Activated naive CD4-positive, alpha-beta T cell treated with anti-CD3 and anti-CD28 coated beads, Interleukin-2, amount 50 U/mL, for 24 hours (primary cell): ENCODE data around the gene UBE2L6.

Experiments used
- H3K27ac Mint-ChIP-seq: one replicate; pipeline ENCODE4 v1.8.0; 2021; ENCODE audit warnings: mild to moderate bottlenecking, mixed read lengths
- H3K27me3 Mint-ChIP-seq: one replicate; pipeline ENCODE4 v1.8.0; 2021; ENCODE audit warnings: mixed read lengths
- H3K36me3 Mint-ChIP-seq: one replicate; pipeline ENCODE4 v1.8.0; 2021; ENCODE audit warnings: mixed read lengths
- H3K4me1 Mint-ChIP-seq: one replicate; pipeline ENCODE4 v1.8.0; 2021; ENCODE audit warnings: mixed read lengths
- H3K4me3 Mint-ChIP-seq: one replicate; pipeline ENCODE4 v1.8.0; 2021; ENCODE audit warnings: mild to moderate bottlenecking, mixed read lengths
- H3K9me3 Mint-ChIP-seq: one replicate; pipeline ENCODE4 v1.8.0; 2021; ENCODE audit warnings: mixed read lengths

Gene UBE2L6

GRCh38 chr11:57521116-57521515, 46.4 kb downstream of the UBE2L6 start:
- no peak overlapping the region for H3K4me3 Mint-ChIP-seq
- no peaks in the 10 kb centered on the region for H3K36me3 Mint-ChIP-seq
- H3K4me1 Mint-ChIP-seq = peaks cover 2% of the 10 kb centered on the region
- H3K9me3 Mint-ChIP-seq = no peaks in the 10 kb centered on the region
- H3K27me3 Mint-ChIP-seq = no peaks in the 10 kb centered on the region
- H3K27ac Mint-ChIP-seq = no peak overlapping the region

- Mint-ChIP-seq H3K4me1 (peaks cover 34% of the 10 kb centered on the region), H3K27ac (peak overlapping the region; percentile 76), H3K4me3 (peak overlapping the region; percentile 96), H3K9me3 (no peaks in the 10 kb centered on the region), H3K27me3 (no peaks in the 10 kb centered on the region), H3K36me3 (no peaks in the 10 kb centered on the region)
Observed at GRCh38 chr11:57516061-57516443, 51.4 kb downstream of the UBE2L6 start.

GRCh38 chr11:57515332-57516060, 52.0 kb downstream of the UBE2L6 start, which contains the start of gene SLC43A1:
Gene SLC43A1 (minus strand): TSS chr11:57515702. CDS start chr11:57514111, 1,591 bp downstream.
- Mint-ChIP-seq H3K9me3 (no peaks in the 10 kb centered on the region), H3K36me3 (no peaks in the 10 kb centered on the region), H3K4me3 (peak within 1 kb of the TSS; percentile 96), H3K27ac (peak within 1 kb of the TSS; percentile 88), H3K4me1 (peaks cover 34% of the 10 kb centered on the region), H3K27me3 (no peaks in the 10 kb centered on the region)

DNA sequence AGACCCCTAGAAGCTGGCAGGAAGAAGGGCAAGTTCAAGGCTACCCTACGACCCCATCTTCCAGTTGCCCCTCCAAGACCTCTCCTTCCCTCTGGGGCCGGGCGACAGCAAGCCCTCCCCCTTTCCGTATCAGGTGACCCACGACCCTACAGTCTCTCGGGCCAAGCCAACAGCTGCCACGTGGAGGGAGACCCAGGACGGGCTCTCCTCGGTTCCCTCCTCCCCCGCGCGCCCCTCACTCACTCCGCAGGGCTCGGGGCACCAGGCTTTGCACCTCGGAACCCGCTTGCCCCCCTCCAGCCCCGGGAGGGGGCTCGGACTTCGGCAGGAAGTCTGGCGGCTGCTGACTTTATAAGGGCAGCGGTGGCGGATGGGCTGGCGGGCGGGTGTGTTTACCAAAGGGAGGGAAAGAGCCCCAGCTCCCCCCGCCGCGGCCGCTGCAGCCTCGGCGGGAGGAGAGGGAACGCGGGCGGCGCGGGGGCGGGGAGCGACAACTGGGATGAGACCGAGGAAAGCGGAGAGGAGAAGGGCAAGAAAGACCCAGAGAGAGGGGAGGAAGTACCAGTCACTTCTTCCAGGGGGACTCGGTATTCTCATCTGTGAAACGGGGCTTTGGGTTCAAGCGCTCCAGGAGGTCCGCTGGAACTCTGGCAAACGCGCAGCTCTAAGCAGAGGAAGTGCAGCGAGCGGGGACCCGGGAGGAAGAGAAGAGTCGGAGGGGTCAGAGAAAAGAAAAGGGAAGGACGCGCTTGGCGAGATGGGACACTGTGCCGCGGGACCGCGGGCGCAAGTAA, 52.7 kb downstream of the UBE2L6 start:
- Mint-ChIP-seq H3K9me3 (no peaks in the 10 kb centered on the region), H3K4me3 (peak overlapping the region; percentile 96), H3K4me1 (peaks cover 34% of the 10 kb centered on the region), H3K27me3 (no peaks in the 10 kb centered on the region), H3K36me3 (no peaks in the 10 kb centered on the region), H3K27ac (peak overlapping the region; percentile 88)

DNA sequence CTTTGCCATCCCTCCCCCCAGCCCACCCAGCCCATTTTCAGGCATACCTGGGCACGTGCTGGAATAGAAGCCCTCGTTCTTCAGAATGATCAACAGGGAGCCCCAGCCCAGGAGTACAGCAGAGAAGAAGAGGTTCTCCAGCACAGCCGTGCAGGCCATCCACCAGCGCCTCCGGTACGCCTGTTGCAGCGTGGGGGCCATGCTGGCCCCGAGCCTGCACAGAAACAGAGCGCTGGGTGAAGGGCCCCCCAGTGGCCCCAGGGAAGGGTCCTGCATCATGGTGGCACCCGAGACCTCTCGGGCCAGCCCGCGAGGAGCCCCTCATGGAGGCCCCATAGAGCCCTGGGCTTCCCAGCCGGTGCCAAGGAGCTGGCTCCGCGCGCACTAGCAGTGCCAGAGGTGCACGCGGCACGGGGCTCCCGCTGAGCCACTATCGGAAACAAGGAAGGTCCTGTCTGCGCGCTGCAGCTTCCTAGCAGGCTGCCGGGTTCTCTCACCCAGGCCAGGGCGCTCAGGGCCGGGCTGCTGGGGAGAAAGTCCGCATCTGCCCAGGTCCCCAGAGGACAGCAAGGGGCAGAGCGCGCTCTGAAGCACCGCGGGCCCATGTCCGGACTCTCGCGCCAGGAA, 53.4 kb downstream of the UBE2L6 start:
- Mint-ChIP-seq H3K4me1 (peaks cover 34% of the 10 kb centered on the region), H3K27ac (peak overlapping the region; percentile 68), H3K27me3 (no peaks in the 10 kb centered on the region), H3K9me3 (no peaks in the 10 kb centered on the region), H3K4me3 (peak overlapping the region; percentile 96), H3K36me3 (no peaks in the 10 kb centered on the region)

GRCh38 chr11:57513452-57513795, 54.0 kb downstream of the UBE2L6 start:
- Mint-ChIP-seq H3K4me3 (peak overlapping the region; percentile 83), H3K36me3 (peaks cover under 1% of the 10 kb centered on the region), H3K27ac (no peak overlapping the region), H3K9me3 (no peaks in the 10 kb centered on the region), H3K4me1 (peaks cover 34% of the 10 kb centered on the region), H3K27me3 (no peaks in the 10 kb centered on the region)

DNA sequence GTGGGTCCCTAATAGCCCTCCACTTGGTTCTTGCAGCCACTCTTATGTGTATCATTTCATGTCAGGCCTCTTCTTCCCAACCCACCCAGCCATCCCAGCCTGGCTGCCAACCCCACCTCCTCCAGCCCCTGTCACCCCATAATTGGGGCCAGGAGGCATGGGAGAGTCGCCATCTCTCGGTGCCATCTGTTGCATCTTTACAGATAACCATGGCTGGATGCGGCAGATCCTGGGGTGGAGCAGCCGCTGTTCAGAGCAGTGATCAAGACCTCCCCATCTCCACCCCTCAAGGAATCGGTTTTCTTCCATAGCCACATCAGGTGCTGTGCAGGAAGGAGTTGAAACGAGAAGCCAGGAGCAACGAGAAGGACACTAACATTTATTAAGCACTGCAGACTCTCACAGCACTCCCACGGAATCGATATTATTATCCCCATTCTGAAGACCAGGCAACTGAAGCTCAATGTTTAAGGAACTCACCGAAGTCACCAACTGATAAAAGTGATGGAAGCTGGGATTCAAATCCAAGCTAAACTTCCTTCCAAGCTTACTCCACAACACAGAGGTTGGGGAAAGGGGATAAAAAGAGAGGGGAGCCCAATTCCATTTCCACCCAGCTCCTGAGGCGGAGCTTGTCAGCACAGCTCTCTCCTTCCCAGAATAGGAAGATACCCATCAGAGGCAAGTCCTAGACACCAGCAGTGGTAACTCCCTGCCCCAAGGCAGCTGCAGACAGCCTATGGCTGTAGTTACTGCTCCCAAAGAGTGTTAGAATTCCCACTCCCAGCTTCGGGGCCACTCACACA, 54.6 kb downstream of the UBE2L6 start:
- H3K27ac Mint-ChIP-seq = peak overlapping the region; percentile 80
- peak overlapping the region; percentile 83 for H3K4me3 Mint-ChIP-seq
- peaks cover 34% of the 10 kb centered on the region for H3K4me1 Mint-ChIP-seq
- no peaks in the 10 kb centered on the region for H3K9me3 Mint-ChIP-seq
- peaks cover 2% of the 10 kb centered on the region for H3K36me3 Mint-ChIP-seq
- no peaks in the 10 kb centered on the region for H3K27me3 Mint-ChIP-seq

GRCh38 chr11:57511741-57512430, 55.6 kb downstream of the UBE2L6 start:
- H3K27me3 Mint-ChIP-seq = no peaks in the 10 kb centered on the region
- no peaks in the 10 kb centered on the region for H3K9me3 Mint-ChIP-seq
- H3K36me3 Mint-ChIP-seq = peaks cover 2% of the 10 kb centered on the region
- H3K4me3 Mint-ChIP-seq = peak overlapping the region; percentile 24
- H3K4me1 Mint-ChIP-seq = peaks cover 34% of the 10 kb centered on the region
- peak overlapping the region; percentile 80 for H3K27ac Mint-ChIP-seq

DNA sequence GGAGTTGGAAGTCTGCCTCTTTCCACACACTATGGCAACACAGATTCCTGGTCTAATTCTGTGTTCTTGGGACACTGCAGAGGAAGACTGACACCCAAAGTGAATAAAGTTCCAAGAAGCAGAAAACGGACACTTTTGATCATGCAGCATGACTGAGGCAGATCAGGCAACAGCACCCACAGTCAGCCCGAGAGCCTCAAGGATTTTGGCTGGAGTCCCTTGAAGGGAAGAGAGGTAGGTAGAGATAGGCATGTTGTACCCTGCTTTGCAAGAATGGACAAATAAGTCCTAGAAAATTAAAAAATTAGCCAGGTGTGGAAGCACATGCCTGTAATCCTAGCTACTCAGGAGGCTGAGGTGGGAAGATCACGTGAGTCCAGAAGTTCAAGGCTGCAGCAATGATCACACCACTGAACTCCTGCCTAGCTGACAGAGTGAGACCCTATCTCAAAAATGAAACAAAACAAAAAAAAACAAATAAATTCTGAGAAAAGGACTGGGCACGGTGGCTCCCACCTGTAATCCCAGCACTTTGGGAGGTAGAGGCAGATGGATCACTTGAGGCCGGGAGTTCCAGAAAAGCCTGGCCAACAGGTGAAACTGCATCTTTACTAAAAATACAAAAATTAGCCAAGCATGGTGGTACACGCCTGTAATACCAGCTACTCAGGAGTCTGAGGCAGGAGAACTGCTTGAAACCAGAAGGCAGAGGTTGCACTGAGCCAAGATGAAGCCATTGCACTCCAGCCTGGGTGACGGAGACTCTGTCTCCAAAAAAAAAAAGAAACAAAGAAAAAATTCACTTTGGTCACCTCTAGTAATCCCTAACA, 58.9 kb downstream of the UBE2L6 start:
- peaks cover 22% of the 10 kb centered on the region for H3K4me1 Mint-ChIP-seq
- H3K9me3 Mint-ChIP-seq = no peaks in the 10 kb centered on the region
- peaks cover 5% of the 10 kb centered on the region for H3K36me3 Mint-ChIP-seq
- no peaks in the 10 kb centered on the region for H3K27me3 Mint-ChIP-seq
- no peak overlapping the region for H3K4me3 Mint-ChIP-seq
- no peak overlapping the region for H3K27ac Mint-ChIP-seq

DNA sequence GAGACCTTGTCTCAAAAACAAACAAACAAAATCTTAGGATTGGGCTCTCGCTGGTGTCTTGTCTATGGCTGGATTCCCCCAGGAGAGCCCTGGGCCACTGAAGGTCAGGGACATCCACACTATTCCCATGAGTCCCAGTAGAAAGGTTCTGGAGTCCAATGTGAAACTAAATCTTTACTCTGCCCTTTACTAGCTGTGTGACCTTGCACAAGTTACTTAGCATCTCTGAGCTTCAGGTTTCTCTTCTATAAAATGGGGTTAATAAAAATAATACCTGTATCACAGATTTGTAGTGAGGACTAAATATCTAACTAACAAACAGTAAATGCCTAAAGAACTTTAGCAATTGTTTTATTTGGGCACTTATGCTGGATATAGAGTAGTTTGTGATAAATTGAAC, 61.0 kb downstream of the UBE2L6 start:
- Mint-ChIP-seq H3K9me3 (no peaks in the 10 kb centered on the region), H3K27ac (no peak overlapping the region), H3K4me1 (peaks cover 2% of the 10 kb centered on the region), H3K4me3 (no peak overlapping the region), H3K36me3 (peaks cover 5% of the 10 kb centered on the region), H3K27me3 (no peaks in the 10 kb centered on the region)

DNA sequence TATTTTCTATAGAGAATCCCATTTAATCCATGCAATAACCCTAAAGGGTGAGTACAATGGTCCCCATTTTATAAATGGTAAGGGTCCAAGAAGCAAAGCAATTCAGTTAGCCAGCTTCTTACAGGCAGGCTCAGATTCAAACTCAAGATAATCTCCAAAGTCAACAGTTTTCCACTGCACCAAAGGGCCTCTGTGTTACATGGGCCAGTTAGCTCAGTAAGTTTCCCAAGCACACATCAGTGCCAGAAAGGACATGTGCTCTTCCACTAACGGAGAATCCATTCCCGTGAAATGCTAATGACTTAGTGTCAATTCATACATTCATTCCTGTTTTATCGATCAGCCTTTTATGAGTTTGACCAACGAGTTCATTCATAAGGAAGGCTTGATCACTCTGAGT, 63.0 kb downstream of the UBE2L6 start:
- Mint-ChIP-seq H3K27ac (no peak overlapping the region), H3K36me3 (peaks cover 6% of the 10 kb centered on the region), H3K9me3 (no peaks in the 10 kb centered on the region), H3K4me3 (no peak overlapping the region), H3K27me3 (no peaks in the 10 kb centered on the region), H3K4me1 (no peaks in the 10 kb centered on the region)

GRCh38 chr11:57502870-57503269, 64.6 kb downstream of the UBE2L6 start:
- Mint-ChIP-seq H3K27ac (no peak overlapping the region), H3K4me1 (no peaks in the 10 kb centered on the region), H3K36me3 (peaks cover 4% of the 10 kb centered on the region), H3K27me3 (no peaks in the 10 kb centered on the region), H3K4me3 (no peak overlapping the region), H3K9me3 (no peaks in the 10 kb centered on the region)

DNA sequence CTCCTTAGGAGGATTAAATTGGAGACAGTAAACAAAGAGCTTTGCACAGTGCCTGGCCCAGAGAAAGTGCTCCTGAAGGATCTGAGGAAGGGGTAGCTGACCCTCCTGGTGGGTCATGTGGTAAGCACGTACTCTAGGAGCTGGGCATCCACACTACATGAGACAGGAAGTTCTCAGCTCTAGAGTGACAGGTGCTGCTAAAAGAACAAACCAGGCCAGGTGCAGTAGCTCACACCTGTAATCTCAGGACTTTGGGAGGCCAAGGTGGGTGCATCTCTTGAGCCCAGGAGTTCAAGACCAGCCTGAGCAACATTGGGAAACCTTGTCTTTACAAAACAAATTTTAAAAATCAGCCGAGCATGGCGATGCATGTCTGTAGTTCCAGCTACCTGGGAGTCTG, 65.1 kb downstream of the UBE2L6 start:
- no peaks in the 10 kb centered on the region for H3K9me3 Mint-ChIP-seq
- peaks cover 4% of the 10 kb centered on the region for H3K36me3 Mint-ChIP-seq
- no peak overlapping the region for H3K27ac Mint-ChIP-seq
- H3K4me3 Mint-ChIP-seq = no peak overlapping the region
- H3K27me3 Mint-ChIP-seq = no peaks in the 10 kb centered on the region
- no peaks in the 10 kb centered on the region for H3K4me1 Mint-ChIP-seq

DNA sequence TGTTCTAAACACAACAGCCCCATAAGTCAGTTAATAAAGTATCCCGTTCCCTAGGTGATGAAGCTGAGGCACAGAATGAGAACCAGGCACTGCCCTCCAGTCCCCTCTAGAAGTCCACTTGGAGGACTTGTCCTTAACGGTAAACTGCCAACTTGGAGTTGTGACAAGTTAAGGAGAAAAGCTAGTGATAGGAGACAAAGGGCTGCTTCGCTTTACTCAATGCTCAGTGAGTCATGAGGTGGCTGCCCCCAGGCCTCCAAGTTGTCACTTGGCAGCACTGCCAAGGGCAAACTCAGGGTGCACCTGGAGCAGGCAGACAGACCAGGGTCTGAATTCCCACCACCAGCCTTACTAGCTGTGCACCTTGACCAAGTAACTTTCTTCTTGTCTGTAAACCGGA, 65.5 kb downstream of the UBE2L6 start:
- no peak overlapping the region for H3K27ac Mint-ChIP-seq

More for the DNA sequence above, 65.5 kb downstream of the UBE2L6 start:
- Mint-ChIP-seq H3K9me3 (no peaks in the 10 kb centered on the region), H3K4me1 (no peaks in the 10 kb centered on the region), H3K4me3 (no peak overlapping the region), H3K36me3 (peaks cover 4% of the 10 kb centered on the region), H3K27me3 (no peaks in the 10 kb centered on the region)
